K562 (cell line): Measurements from ENCODE around the gene ALG14. TPM values are rescaled to one million over a fixed set of nuclear protein-coding genes. Genes with fewer than 3 reads are reported as not detected.

ENCODE experiments used
- ATAC-seq: fragments of 200-7000 bp; cut with Tn5 transposase; 3 replicates; pipeline ENCODE4 v1.9.1; 2020; ENCODE audit warnings: moderate library complexity
- BruUV-seq: library from RNA; stranded (reverse); fragments of 400-500 nt; replicated peaks from 2 replicates; lab custom pipeline; 2021; lab: Mats Ljungman, UMichigan
- CTCF ChIA-PET: fragments of 300-600 bp; formaldehyde crosslinking; extraction: SDS; loops from one replicate; lab custom pipeline; 2021; ENCODE audit warnings: low intra/inter-chr PET ratio; lab: Yijun Ruan, JAX
- POLR2A ChIA-PET: fragments of 300-600, 350-650 bp; sonication (Branson Sonifier 250); formaldehyde crosslinking; extraction: SDS; loops from one replicate; lab custom pipeline; 2021; ENCODE audit warnings: antibody characterized with exemption, inconsistent platforms; lab: Yijun Ruan, JAX
- DNase-seq, 4 experiments: peaks; one replicate each; pipeline versions ENCODE4 v3.0.0 to v3.0.0-alpha.2; 2011 to 2018; ENCODE audit warnings: low spot score in 3 of 4, mixed read lengths in 3 of 4; ENCODE audit errors: extremely low read depth in 1 of 4
- FAIRE-seq: peaks from 2 replicates; lab custom pipeline; 2011; peaks lifted over from hg19 to GRCh38; lab: Jason Lieb, UNC
- H2AFZ ChIP-seq: 2 replicates; pipeline ENCODE4 v1.6.0; 2011; ENCODE audit warnings: low read depth, low read length, control low read depth, inconsistent platforms
- H3K27ac ChIP-seq: fragments of 200-600 bp; 3 replicates; pipeline ENCODE4 v1.8.0; 2011; ENCODE audit warnings: low read depth, mild to moderate bottlenecking, control low read depth, inconsistent platforms, low read length, moderate library complexity, mixed read lengths; ENCODE audit errors: extremely low read depth
- H3K27me3 ChIP-seq, 2 experiments: fragments of 300-600 bp in 1 of 2; 2 replicates in 1 of 2; 3 replicates in 1 of 2; pipeline versions ENCODE4 v1.6.0 to v1.8.0; 2011; ENCODE audit warnings: inconsistent platforms in 2 of 2, low read length in 2 of 2, mild to moderate bottlenecking in 1 of 2, mixed read lengths in 1 of 2, moderate library complexity in 1 of 2; ENCODE audit not compliant: control insufficient read depth in 2 of 2, insufficient read depth in 2 of 2
- H3K36me3 ChIP-seq: fragments of 300-600 bp; 3 replicates; pipeline ENCODE4 v1.8.0; 2011; ENCODE audit warnings: mild to moderate bottlenecking, low read length, inconsistent platforms; ENCODE audit not compliant: control insufficient read depth, insufficient read depth
- H3K4me1 ChIP-seq, 2 experiments: fragments of 200-600 bp in 1 of 2; replicated peaks in 1 of 2; 2 replicates in 1 of 2; 3 replicates in 1 of 2; pipeline versions ENCODE4 v1.5.1 to v1.8.0; 2011; ENCODE audit warnings: inconsistent platforms in 2 of 2, low read length in 2 of 2, mild to moderate bottlenecking in 1 of 2, mixed read lengths in 1 of 2, moderate library complexity in 1 of 2; ENCODE audit not compliant: control insufficient read depth in 2 of 2, insufficient read depth in 2 of 2
- H3K4me2 ChIP-seq: 2 replicates; pipeline ENCODE4 v1.6.1; 2011; ENCODE audit warnings: low read length, control low read depth, inconsistent platforms, mixed read lengths; ENCODE audit not compliant: insufficient read depth
- H3K4me3 ChIP-seq: fragments of 200-600 bp; sonication (generic), shearing (Covaris generic); 2 replicates; pipeline ENCODE4 v1.5.1; 2016; ENCODE audit warnings: control low read depth, inconsistent platforms
- H3K79me2 ChIP-seq: fragments of 200-600 bp; 3 replicates; pipeline ENCODE4 v1.8.0; 2011; ENCODE audit warnings: low read length, inconsistent platforms; ENCODE audit not compliant: control insufficient read depth, insufficient read depth
- H3K9ac ChIP-seq, 2 experiments: 2 replicates each; pipeline versions ENCODE4 v1.6.0 to v1.6.1; 2011; ENCODE audit warnings: low read depth in 2 of 2, low read length in 2 of 2, control low read depth in 1 of 2, inconsistent platforms in 1 of 2, mild to moderate bottlenecking in 1 of 2, mixed read lengths in 1 of 2; ENCODE audit not compliant: insufficient read depth in 1 of 2
- H3K9me1 ChIP-seq: one replicate; pipeline ENCODE4 v1.6.0; 2011; ENCODE audit warnings: inconsistent platforms, mild to moderate bottlenecking, low read length, moderate library complexity; ENCODE audit not compliant: control insufficient read depth, insufficient read depth
- H3K9me3 ChIP-seq: replicated peaks from 2 replicates; pipeline ENCODE4 v1.5.1; 2011; ENCODE audit warnings: low read depth, low read length, inconsistent platforms; ENCODE audit not compliant: control insufficient read depth, insufficient read depth
- H4K20me1 ChIP-seq: replicated peaks from 2 replicates; pipeline ENCODE4 v1.6.1; 2011; ENCODE audit warnings: low read length, inconsistent platforms, mixed read lengths; ENCODE audit not compliant: control insufficient read depth, insufficient read depth
- ETS2 ChIP-seq: IDR thresholded peaks from 2 replicates; pipeline ENCODE4 v1.6.1; 2016; ENCODE audit warnings: borderline replicate concordance, missing genetic modification characterization, mild to moderate bottlenecking, moderate library complexity, missing compliant biosample characterization; ENCODE audit not compliant: poor library complexity, severe bottlenecking
- ETV1 ChIP-seq: fragments of 450-650 bp; conservative IDR thresholded peaks from 2 replicates; pipeline ENCODE4 v1.6.1; 2016; ENCODE audit warnings: missing genetic modification characterization, control low read depth, low read depth, missing compliant biosample characterization
- KHSRP ChIP-seq: fragments of 450-650 bp; IDR thresholded peaks from 2 replicates; pipeline ENCODE4 v1.6.1; 2017
- NR2C2 ChIP-seq, 2 experiments: fragments of 200-800 bp in 1 of 2; sonication (Bioruptor generic) in 1 of 2; sonication (generic) in 1 of 2; formaldehyde crosslinking in 1 of 2; IDR thresholded peaks; 2 replicates each; pipeline versions ENCODE4 v1.6.1 to v1.8.0; 2016 to 2022; ENCODE audit warnings: mild to moderate bottlenecking in 1 of 2, missing compliant biosample characterization in 1 of 2, missing genetic modification characterization in 1 of 2, missing genetic modification reagents in 1 of 2
- PHB ChIP-seq: fragments of 250-450 bp; sonication (Bioruptor Pico); IDR thresholded peaks from 2 replicates; pipeline ENCODE4 v1.5.0; 2021
- PHF20 ChIP-seq: fragments of 450-650 bp; IDR thresholded peaks from 2 replicates; pipeline ENCODE4 v1.6.1; 2018; ENCODE audit not compliant: partially characterized antibody
- SP1 ChIP-seq: sonication (generic); formaldehyde crosslinking; IDR thresholded peaks from 2 replicates; pipeline ENCODE4 v1.8.1; 2022; ENCODE audit warnings: mild to moderate bottlenecking, missing genetic modification reagents
- TCF7L2 ChIP-seq: fragments of 150-350 bp; IDR thresholded peaks from 2 replicates; pipeline ENCODE4 v1.6.1; 2016; ENCODE audit warnings: low read depth, mild to moderate bottlenecking, low read length, moderate library complexity
- TEAD1 ChIP-seq, 2 experiments: fragments of 450-650 bp in 1 of 2; sonication (generic) in 1 of 2; formaldehyde crosslinking; IDR thresholded peaks; 2 replicates each; pipeline versions ENCODE4 v1.4.0 to v1.8.0; 2020 to 2022; ENCODE audit warnings: mild to moderate bottlenecking in 2 of 2, missing genetic modification reagents in 1 of 2
- ZNF165 ChIP-seq: fragments of 250-450 bp; sonication (Bioruptor Pico); IDR thresholded peaks from 2 replicates; pipeline ENCODE4 v1.4.0; 2020; ENCODE audit warnings: borderline replicate concordance
- ZNF77 ChIP-seq: fragments of 250-450 bp; sonication (Bioruptor Pico); IDR thresholded peaks from 2 replicates; pipeline ENCODE4 v1.5.0; 2020
- WGBS: fragments of 100-300 bp; shearing (Covaris generic); methylation state at CpG from one replicate; pipeline ENCODE4 v1.1.6; 2016; ENCODE audit warnings: low coverage, mixed read lengths; ENCODE audit not compliant: insufficient coverage; ENCODE audit errors: missing lambda C conversion rate; 5-methylcytosine and 5-hydroxymethylcytosine counted together
- in situ Hi-C: fragments of 300-500 bp; cut with MboI; formaldehyde crosslinking; loops from 4 replicates; pipeline ENCODE4 v1.15.0; 2018; ENCODE audit warnings: inconsistent platforms, mixed read lengths
- intact Hi-C: fragments of 100-400 bp; cut with micrococcal nuclease; formaldehyde crosslinking; loops from 2 replicates; pipeline ENCODE4 v1.14.2; 2022
- polyA plus RNA-seq, 8 experiments: library from polyadenylated mRNA; depleted of rRNA in 4 of 8; stranded (reverse) in 5 of 8; unstranded in 3 of 8; fragments of >200 nt; fragmentation: Nextera tagmentation in 2 of 8; fragmentation: Illumina TruSeq in 1 of 8; extraction: Ambion mirVana in 2 of 8; extraction: Trizol in 1 of 8; gene quantifications; 2 replicates each; pipeline versions ENCODE4 v1.2.1 to v1.2.3, GENCODE V29; 2011 to 2014; ENCODE audit warnings: inconsistent platforms in 1 of 8, missing spikeins in 1 of 8
- total RNA-seq, 7 experiments: library from RNA; depleted of rRNA in 6 of 7; stranded (reverse); fragments of >200 nt in 6 of 7; fragmentation: Illumina TruSeq in 2 of 7; extraction: Trizol in 2 of 7; gene quantifications; 2 replicates each; pipeline versions ENCODE4 v1.2.1 to v1.2.3, GENCODE V29; 2011 to 2021; ENCODE audit warnings: low replicate concordance in 1 of 7
- TF ChIP-seq, protein P1 (sequence below): fragments of 450-650 bp; IDR thresholded peaks from one replicate; pipeline ENCODE4 v1.6.1; 2018; ENCODE audit warnings: mild to moderate bottlenecking, moderate library complexity; ENCODE audit not compliant: partially characterized antibody

ALG14 gene
- total and polyA plus RNA-seq, 9 of the 15 experiments (the other 6 are each of a cell fraction or from before 2014, with no cell fraction given): 2.8 to 16.2 (median 4.9) TPM

DNA sequence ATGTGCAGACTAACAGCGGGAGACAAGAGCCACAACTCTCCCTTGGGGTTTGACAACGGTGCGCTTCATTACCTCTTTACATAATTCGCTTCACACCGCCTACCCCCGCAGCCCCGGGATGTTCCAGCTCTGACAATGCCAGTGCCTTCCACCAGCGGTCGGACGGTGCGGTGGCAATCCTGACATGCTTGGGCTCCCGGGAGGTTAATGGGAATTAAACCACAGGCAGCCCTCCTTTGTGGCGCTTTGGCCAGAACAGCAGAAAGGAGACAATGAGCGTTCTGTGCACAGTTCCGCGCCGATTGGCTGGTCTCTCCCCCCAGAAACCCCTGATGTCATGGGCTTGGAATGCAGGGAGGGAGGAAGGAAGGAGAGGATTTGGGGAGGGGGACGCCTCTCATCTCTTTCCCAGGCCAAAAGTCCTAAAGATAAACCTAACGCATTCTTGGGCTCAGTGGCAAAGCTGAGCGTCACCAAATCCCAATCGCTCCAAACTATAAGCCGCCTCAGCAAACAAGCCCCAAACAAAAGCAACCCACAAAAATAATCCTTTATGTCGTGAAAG, 147.1 kb downstream of the ALG14 start (continued):
- no peak for TF ChIP-seq PHB (CRISPR knock-in tag)
- TF ChIP-seq ZNF77 (CRISPR knock-in tag): no peak
- TF ChIP-seq, protein P1, sequence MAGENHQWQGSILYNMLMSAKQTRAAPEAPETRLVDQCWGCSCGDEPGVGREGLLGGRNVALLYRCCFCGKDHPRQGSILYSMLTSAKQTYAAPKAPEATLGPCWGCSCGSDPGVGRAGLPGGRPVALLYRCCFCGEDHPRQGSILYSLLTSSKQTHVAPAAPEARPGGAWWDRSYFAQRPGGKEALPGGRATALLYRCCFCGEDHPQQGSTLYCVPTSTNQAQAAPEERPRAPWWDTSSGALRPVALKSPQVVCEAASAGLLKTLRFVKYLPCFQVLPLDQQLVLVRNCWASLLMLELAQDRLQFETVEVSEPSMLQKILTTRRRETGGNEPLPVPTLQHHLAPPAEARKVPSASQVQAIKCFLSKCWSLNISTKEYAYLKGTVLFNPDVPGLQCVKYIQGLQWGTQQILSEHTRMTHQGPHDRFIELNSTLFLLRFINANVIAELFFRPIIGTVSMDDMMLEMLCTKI: no peak
- no peak for TF ChIP-seq ZNF165
- no peak for TF ChIP-seq PHF20
- TF ChIP-seq ETS2 (tag): no peak

DNA sequence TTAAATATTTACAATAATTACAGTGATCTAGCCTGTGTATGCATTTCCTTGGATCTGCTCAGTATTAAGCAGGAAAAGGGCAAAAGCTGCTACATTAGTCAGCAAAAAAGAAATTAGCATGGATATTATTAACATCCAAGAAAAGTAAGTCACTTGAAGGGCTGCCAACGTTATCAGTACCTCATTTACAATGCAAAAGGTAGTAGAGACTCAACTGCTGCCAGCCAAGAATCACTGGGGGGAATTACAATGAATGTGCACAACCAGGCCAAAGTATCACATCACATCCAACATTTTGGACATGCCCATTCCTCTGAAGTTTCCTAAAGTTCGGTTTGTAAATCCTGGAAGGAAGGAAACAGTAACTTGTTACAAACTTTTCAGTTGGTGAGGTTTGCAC, 147.7 kb downstream of the ALG14 start:
- BruUV-seq: no TSS peak
- DNase-seq: no peak
- H2AFZ ChIP-seq: no peak overlapping the region
- H3K9me3 ChIP-seq: no peaks in the 10 kb centered on the region
- H3K27ac ChIP-seq: no peak overlapping the region
- H3K27me3 ChIP-seq: peaks cover 20 to 37% of the 10 kb centered on the region in 2 experiments; a peak in 4 of 5 replicates
- H3K36me3 ChIP-seq: no peaks in the 10 kb centered on the region
- no peaks in the 10 kb centered on the region for H4K20me1 ChIP-seq
- no peak overlapping the region for H3K4me2 ChIP-seq
- in situ Hi-C loops (no loop called here), intact Hi-C loops (no loop called here)
- ChIA-PET POLR2A (interaction anchor here (1.2 kb wide), 1 partner anchor 10 kb away, joined by 3 read pairs; no protein-coding TSS in a partner anchor), CTCF (no interaction called here)
- H3K9ac ChIP-seq: no peak overlapping the region
- FAIRE-seq: no peak
- TF ChIP-seq TCF7L2: no peak
- no peak for TF ChIP-seq TEAD1 (CRISPR knock-in tag; IDR thresholded peaks at IDR 0.05)
- TF ChIP-seq SP1 (CRISPR knock-in tag): no peak
- no peak for TF ChIP-seq ETV1 (tag)
- no peak for TF ChIP-seq KHSRP
- no peak for TF ChIP-seq ETS2 (tag)
- TF ChIP-seq NR2C2 (CRISPR knock-in tag; IDR thresholded peaks at IDR 0.05): no peak
- no peak for TF ChIP-seq NR2C2 (tag; IDR thresholded peaks at IDR 0.05)
- 4% methylated on average over 2 of the region's 2 CpGs for WGBS
- no peak for ATAC-seq
- H3K9me1 ChIP-seq: no peaks in the 10 kb centered on the region
- no peaks in the 10 kb centered on the region for H3K79me2 ChIP-seq
- H3K4me3 ChIP-seq: no peak overlapping the region
- H3K4me1 ChIP-seq: peaks cover 0 to 15% of the 10 kb centered on the region in 2 experiments; a peak in 2 of 5 replicates
